Epithelial cell of umbilical artery (primary cell): ENCODE data around the gene ZMIZ2. TPM values are rescaled to one million over a fixed set of nuclear protein-coding genes. Genes with fewer than 3 reads are reported as not detected.

Source experiments
- total RNA-seq: library from RNA; depleted of rRNA; stranded (reverse); fragments of >200 nt; gene quantifications from 2 replicates; pipeline ENCODE4 v1.2.3, GENCODE V29; 2014

Gene ZMIZ2, protein sequence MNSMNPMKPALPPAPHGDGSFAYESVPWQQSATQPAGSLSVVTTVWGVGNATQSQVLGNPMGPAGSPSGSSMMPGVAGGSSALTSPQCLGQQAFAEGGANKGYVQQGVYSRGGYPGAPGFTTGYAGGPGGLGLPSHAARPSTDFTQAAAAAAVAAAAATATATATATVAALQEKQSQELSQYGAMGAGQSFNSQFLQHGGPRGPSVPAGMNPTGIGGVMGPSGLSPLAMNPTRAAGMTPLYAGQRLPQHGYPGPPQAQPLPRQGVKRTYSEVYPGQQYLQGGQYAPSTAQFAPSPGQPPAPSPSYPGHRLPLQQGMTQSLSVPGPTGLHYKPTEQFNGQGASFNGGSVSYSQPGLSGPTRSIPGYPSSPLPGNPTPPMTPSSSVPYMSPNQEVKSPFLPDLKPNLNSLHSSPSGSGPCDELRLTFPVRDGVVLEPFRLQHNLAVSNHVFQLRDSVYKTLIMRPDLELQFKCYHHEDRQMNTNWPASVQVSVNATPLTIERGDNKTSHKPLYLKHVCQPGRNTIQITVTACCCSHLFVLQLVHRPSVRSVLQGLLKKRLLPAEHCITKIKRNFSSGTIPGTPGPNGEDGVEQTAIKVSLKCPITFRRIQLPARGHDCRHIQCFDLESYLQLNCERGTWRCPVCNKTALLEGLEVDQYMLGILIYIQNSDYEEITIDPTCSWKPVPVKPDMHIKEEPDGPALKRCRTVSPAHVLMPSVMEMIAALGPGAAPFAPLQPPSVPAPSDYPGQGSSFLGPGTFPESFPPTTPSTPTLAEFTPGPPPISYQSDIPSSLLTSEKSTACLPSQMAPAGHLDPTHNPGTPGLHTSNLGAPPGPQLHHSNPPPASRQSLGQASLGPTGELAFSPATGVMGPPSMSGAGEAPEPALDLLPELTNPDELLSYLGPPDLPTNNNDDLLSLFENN
- total RNA-seq = 7.8 and 8.8 TPM in 2 replicates

DNA sequence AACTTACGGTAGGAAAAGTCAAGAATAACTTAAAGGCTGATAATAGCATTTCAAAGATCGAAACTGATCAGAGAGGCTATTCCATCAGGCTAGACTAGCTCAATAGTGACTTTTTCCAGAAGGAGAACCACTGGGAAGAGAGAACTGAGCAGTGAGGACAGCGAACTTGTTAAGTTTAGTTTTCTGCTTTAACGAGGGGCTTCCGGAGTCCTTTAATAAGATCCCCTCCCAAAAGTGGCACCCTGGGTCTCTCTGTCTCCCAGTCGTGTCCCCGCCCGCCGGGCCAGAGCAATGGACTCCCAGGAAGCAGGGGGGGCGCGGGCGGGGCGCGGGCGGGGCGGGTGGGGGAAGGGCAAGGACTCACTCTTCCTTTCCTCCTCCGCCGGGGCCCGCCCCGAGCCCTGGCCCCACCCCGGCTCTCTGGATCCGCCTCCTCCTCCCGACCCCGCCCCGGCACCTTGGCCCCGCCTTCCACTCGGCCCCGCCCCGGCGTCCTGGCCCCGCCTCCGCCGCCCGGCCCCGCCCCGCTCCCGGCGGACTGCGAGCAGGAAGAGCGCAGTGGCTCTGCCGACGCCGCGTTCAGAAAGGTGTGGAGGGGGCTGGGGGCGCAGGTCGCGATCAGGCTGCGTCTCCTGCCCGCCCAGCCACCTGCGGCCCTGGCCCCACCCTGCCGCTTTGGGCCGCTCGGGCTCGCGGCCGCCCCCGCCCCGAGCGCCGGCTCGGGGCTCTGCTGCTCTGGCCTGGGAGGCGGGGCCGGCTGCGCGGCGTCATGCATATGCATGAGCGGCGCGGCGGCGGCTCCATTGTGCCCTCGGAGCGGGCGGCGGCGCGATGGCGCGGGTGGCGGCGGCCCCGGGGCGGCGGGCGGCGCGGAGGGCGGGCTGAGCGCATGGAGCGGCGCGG lies at the start of gene ZMIZ2:
Gene ZMIZ2 (plus strand): TSS at position 803 of the 903 bp plus-strand sequence. CDS start 7,403 bp downstream, outside the sequence.

DNA sequence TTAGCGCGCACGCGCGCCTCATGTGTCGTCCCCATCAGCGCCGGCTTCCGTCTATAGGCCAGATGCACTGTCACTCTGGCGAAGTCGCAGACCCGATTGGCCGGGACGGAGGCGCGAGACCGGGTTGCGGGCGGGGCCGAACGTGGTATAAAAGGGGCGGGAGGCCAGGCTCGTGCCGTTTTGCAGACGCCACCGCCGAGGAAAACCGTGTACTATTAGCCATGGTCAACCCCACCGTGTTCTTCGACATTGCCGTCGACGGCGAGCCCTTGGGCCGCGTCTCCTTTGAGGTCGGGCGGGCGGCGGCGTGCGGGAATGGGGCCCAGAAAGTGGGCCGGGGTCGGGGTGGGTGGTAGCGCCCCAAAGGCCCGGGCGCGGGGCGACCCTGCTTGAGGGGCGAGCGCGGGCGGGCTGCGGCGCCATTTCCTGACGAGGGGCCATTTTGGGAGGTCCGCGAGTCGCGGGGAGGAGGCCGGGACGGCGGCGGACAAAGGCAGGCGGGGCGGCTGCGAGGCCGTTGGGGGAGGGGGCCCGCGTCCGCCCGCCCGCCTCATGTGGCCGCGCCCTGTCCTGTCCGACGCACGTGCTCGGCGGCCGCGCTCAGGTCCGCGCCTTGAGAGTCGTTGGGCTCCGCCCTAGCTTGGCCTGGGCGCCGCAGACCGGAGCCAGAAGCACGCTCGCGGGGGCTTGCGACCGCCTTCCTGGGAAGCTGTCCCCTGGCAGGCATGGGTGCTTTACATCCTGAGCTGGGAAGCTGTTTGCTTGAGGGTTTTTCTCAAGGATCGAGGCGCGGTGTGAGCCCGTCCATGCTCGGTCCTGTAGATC lies 48.1 kb downstream of the ZMIZ2 start, which contains the start of gene PPIA:
Gene PPIA (plus strand): TSS at position 178 of the 825 bp plus-strand sequence. CDS start 44 bp downstream, at position 222.

Other genes starting within 250 kb of the ZMIZ2 start
- not detected in 2 replicates for gene NPC1L1, start 207.5 kb upstream of the ZMIZ2 start, total RNA-seq
- 70.8 and 76.1 TPM in 2 replicates for gene DDX56, start 174.9 kb upstream of the ZMIZ2 start, total RNA-seq
- 117 and 183 TPM in 2 replicates for gene TMED4, start 166.6 kb upstream of the ZMIZ2 start, total RNA-seq
- 46.4 and 82.2 TPM in 2 replicates for gene OGDH, start 142.2 kb upstream of the ZMIZ2 start, total RNA-seq
- 3,439 and 4,627 TPM in 2 replicates for gene PPIA, start 47.8 kb downstream of the ZMIZ2 start, total RNA-seq
- 211 and 346 TPM in 2 replicates for gene H2AZ2, start 99.2 kb downstream of the ZMIZ2 start, total RNA-seq
- gene PURB, start 136.7 kb downstream of the ZMIZ2 start, total RNA-seq = 16.3 and 17.5 TPM in 2 replicates
- 0.15 and 0.32 TPM in 2 replicates for gene MYO1G, start 230.2 kb downstream of the ZMIZ2 start, total RNA-seq